H1 (cell line): ENCODE data around the gene SCCPDH. TPM values are rescaled to one million over a fixed set of nuclear protein-coding genes. Genes with fewer than 3 reads are reported as not detected.

Source experiments
- CTCF ChIA-PET: fragments of 300-600 bp; sonication (Branson Sonifier 250); formaldehyde crosslinking; loops from one replicate; lab custom pipeline; 2021; ENCODE audit not compliant: partially characterized antibody; lab: Charles Lee
- POLR2A ChIA-PET: fragments of 300-600 bp; sonication (Branson Sonifier 250); formaldehyde crosslinking; loops from one replicate; lab custom pipeline; 2021; ENCODE audit warnings: inconsistent platforms; ENCODE audit not compliant: partially characterized antibody; lab: Charles Lee
- DNase-seq, 2 experiments: peaks; one replicate each; pipeline versions ENCODE4 v3.0.0 to v3.0.0-alpha.2; 2010 to 2022; ENCODE audit warnings: low spot score in 2 of 2, low read depth in 1 of 2, mixed read lengths in 1 of 2
- FAIRE-seq: peaks from 2 replicates; lab custom pipeline; 2011; peaks lifted over from hg19 to GRCh38; lab: Jason Lieb, UNC
- H2AFZ ChIP-seq: 2 replicates; pipeline ENCODE4 v1.8.1; 2012; ENCODE audit warnings: low read length, inconsistent platforms
- H2AK5ac ChIP-seq: 2 replicates; pipeline ENCODE4 v1.6.1; 2013; ENCODE audit warnings: low read depth, low read length
- H2BK120ac ChIP-seq: replicated peaks from 2 replicates; pipeline ENCODE3; 2013; ENCODE audit warnings: low read depth, low read length, inconsistent platforms
- H2BK12ac ChIP-seq: 2 replicates; pipeline ENCODE4 v1.6.1; 2013; ENCODE audit warnings: low read depth, low read length
- H2BK15ac ChIP-seq: 2 replicates; pipeline ENCODE4 v1.6.1; 2013; ENCODE audit warnings: low read length
- H2BK20ac ChIP-seq: 2 replicates; pipeline ENCODE4 v1.6.1; 2013; ENCODE audit warnings: low read length
- H2BK5ac ChIP-seq: 2 replicates; pipeline ENCODE4 v1.6.1; 2013; ENCODE audit warnings: low read depth, low read length
- H3K14ac ChIP-seq: 2 replicates; pipeline ENCODE4 v1.6.1; 2013; ENCODE audit warnings: inconsistent platforms; ENCODE audit not compliant: insufficient read length
- H3K18ac ChIP-seq: 2 replicates; pipeline ENCODE4 v1.6.1; 2013; ENCODE audit warnings: low read length; ENCODE audit errors: extremely low read depth
- H3K23ac ChIP-seq: 2 replicates; pipeline ENCODE4 v1.6.1; 2013; ENCODE audit warnings: inconsistent platforms; ENCODE audit not compliant: insufficient read length
- H3K23me2 ChIP-seq: 2 replicates; pipeline ENCODE4 v1.6.1; 2013; ENCODE audit warnings: low read depth, low read length
- H3K27ac ChIP-seq: 2 replicates; pipeline ENCODE4 v1.6.1; 2011; ENCODE audit warnings: low read depth, low read length, inconsistent platforms
- H3K27me3 ChIP-seq, 4 experiments: replicated peaks in 1 of 4; 1 replicate in 1 of 4; 2 replicates in 3 of 4; pipeline versions ENCODE4 v1.6.1 to v1.8.1; 2011 to 2013; ENCODE audit warnings: low read length in 3 of 4, mild to moderate bottlenecking in 3 of 4, inconsistent platforms in 2 of 4, mixed read lengths in 2 of 4, moderate library complexity in 1 of 4; ENCODE audit not compliant: control insufficient read depth in 3 of 4, insufficient read depth in 3 of 4; ENCODE audit errors: extremely low read depth in 1 of 4
- H3K36me3 ChIP-seq, 4 experiments: 2 replicates each; pipeline versions ENCODE4 v1.6.1 to v1.8.1; 2011 to 2013; ENCODE audit warnings: mild to moderate bottlenecking in 4 of 4, low read length in 3 of 4, moderate library complexity in 2 of 4, control low read depth in 1 of 4, inconsistent platforms in 1 of 4; ENCODE audit not compliant: insufficient read depth in 4 of 4, control insufficient read depth in 2 of 4
- H3K4ac ChIP-seq: replicated peaks from 2 replicates; pipeline ENCODE3; 2013; ENCODE audit warnings: low read length, low read depth, mixed read lengths, inconsistent platforms; ENCODE audit not compliant: insufficient read length
- H3K4me1 ChIP-seq, 4 experiments: replicated peaks in 1 of 4; 1 replicate in 1 of 4; 2 replicates in 3 of 4; pipeline versions ENCODE4 v1.6.1 to v1.8.1; 2011 to 2013; ENCODE audit warnings: low read length in 3 of 4, inconsistent platforms in 2 of 4, mixed read lengths in 1 of 4; ENCODE audit not compliant: insufficient read depth in 4 of 4, control insufficient read depth in 3 of 4
- H3K4me2 ChIP-seq, 2 experiments: 2 replicates each; pipeline versions ENCODE4 v1.6.1 to v1.8.1; 2011 to 2013; ENCODE audit warnings: low read depth in 2 of 2, low read length in 2 of 2, control low read depth in 1 of 2, inconsistent platforms in 1 of 2, mild to moderate bottlenecking in 1 of 2; ENCODE audit not compliant: insufficient read depth in 1 of 2
- H3K4me3 ChIP-seq, 4 experiments: fragments of 200-600, 300-600 bp in 1 of 4; sonication (generic), shearing (Covaris generic), sonication (Bioruptor Twin) in 1 of 4; 2 replicates each; pipeline versions ENCODE4 v1.5.1 to v1.8.1; 2011 to 2016; ENCODE audit warnings: low read length in 4 of 4, low read depth in 3 of 4, control low read depth in 2 of 4, inconsistent platforms in 2 of 4, mild to moderate bottlenecking in 2 of 4, mixed read lengths in 1 of 4, moderate library complexity in 1 of 4; ENCODE audit not compliant: insufficient read depth in 2 of 4; ENCODE audit errors: extremely low read depth in 1 of 4
- H3K56ac ChIP-seq: replicated peaks from 2 replicates; pipeline ENCODE3; 2013; ENCODE audit warnings: low read depth, mild to moderate bottlenecking, mixed read lengths, low read length, inconsistent platforms; ENCODE audit not compliant: insufficient read length
- H3K79me1 ChIP-seq: 2 replicates; pipeline ENCODE4 v1.6.1; 2013; ENCODE audit warnings: low read depth, low read length, control low read depth
- H3K79me2 ChIP-seq, 2 experiments: 2 replicates each; pipeline versions ENCODE4 v1.6.1 to v1.8.1; 2012 to 2013; ENCODE audit warnings: low read length in 2 of 2, mild to moderate bottlenecking in 2 of 2, inconsistent platforms in 1 of 2; ENCODE audit not compliant: insufficient read depth in 2 of 2, control insufficient read depth in 1 of 2
- H3K9ac ChIP-seq, 4 experiments: replicated peaks in 1 of 4; 1 replicate in 1 of 4; 2 replicates in 3 of 4; pipeline versions ENCODE4 v1.6.1 to v1.8.1; 2011 to 2013; ENCODE audit warnings: low read depth in 3 of 4, low read length in 3 of 4, control low read depth in 2 of 4, mild to moderate bottlenecking in 2 of 4, moderate library complexity in 2 of 4, inconsistent platforms in 1 of 4; ENCODE audit errors: extremely low read depth in 1 of 4
- H3K9me3 ChIP-seq, 2 experiments: 2 replicates each; pipeline versions ENCODE4 v1.6.1 to v1.8.1; 2012 to 2013; ENCODE audit warnings: mild to moderate bottlenecking in 2 of 2, moderate library complexity in 2 of 2, control low read depth in 1 of 2, inconsistent platforms in 1 of 2, low read depth in 1 of 2, low read length in 1 of 2, mixed read lengths in 1 of 2; ENCODE audit not compliant: insufficient read depth in 2 of 2
- H4K20me1 ChIP-seq, 2 experiments: replicated peaks in 1 of 2; 2 replicates each; pipeline versions ENCODE3 to v1.8.1; 2011 to 2013; ENCODE audit warnings: inconsistent platforms in 2 of 2, low read length in 2 of 2, mild to moderate bottlenecking in 1 of 2; ENCODE audit not compliant: insufficient read depth in 2 of 2, control insufficient read depth in 1 of 2
- H4K5ac ChIP-seq: 2 replicates; pipeline ENCODE4 v1.6.1; 2013; ENCODE audit warnings: low read length, low read depth, mixed read lengths, inconsistent platforms; ENCODE audit not compliant: insufficient read length
- H4K8ac ChIP-seq: 2 replicates; pipeline ENCODE4 v1.8.0; 2013; ENCODE audit warnings: mild to moderate bottlenecking, moderate library complexity, low read length, inconsistent platforms; ENCODE audit not compliant: insufficient read depth; ENCODE audit errors: extremely low read depth
- H4K91ac ChIP-seq: replicated peaks from 2 replicates; pipeline ENCODE3; 2013; ENCODE audit warnings: low read length, mixed read lengths, inconsistent platforms; ENCODE audit not compliant: insufficient read length
- BCL11A ChIP-seq, 2 experiments: IDR thresholded peaks; one replicate each; pipeline ENCODE4 v1.6.1; 2011; ENCODE audit warnings: low read depth in 2 of 2, low read length in 2 of 2, mild to moderate bottlenecking in 2 of 2
- CREB1 ChIP-seq: IDR thresholded peaks from 2 replicates; pipeline ENCODE4 v1.6.1; 2012; ENCODE audit warnings: inconsistent platforms
- EGR1 ChIP-seq: IDR thresholded peaks from 2 replicates; pipeline ENCODE4 v1.6.1; 2011; ENCODE audit warnings: low read depth, low read length, borderline replicate concordance
- EP300 ChIP-seq, 2 experiments: IDR thresholded peaks; 1 replicate in 1 of 2; 2 replicates in 1 of 2; pipeline ENCODE4 v1.6.1; 2011 to 2012; ENCODE audit warnings: low read depth in 2 of 2, low read length in 2 of 2, mild to moderate bottlenecking in 2 of 2, borderline replicate concordance in 1 of 2, inconsistent platforms in 1 of 2, moderate library complexity in 1 of 2
- JUN ChIP-seq: IDR thresholded peaks from 2 replicates; pipeline ENCODE4 v1.6.1; 2011; ENCODE audit warnings: low read depth, mild to moderate bottlenecking, improper control_type of control experiment, low read length
- POLR2AphosphoS5 ChIP-seq: IDR thresholded peaks from 2 replicates; pipeline ENCODE4 v1.6.1; 2011; ENCODE audit warnings: low read depth, low read length
- RAD21 ChIP-seq, 2 experiments: IDR thresholded peaks in 1 of 2; conservative IDR thresholded peaks in 1 of 2; 2 replicates each; pipeline ENCODE4 v1.6.1; 2011; ENCODE audit warnings: low read depth in 2 of 2, low read length in 2 of 2, improper control_type of control experiment in 1 of 2, inconsistent platforms in 1 of 2, mild to moderate bottlenecking in 1 of 2, moderate library complexity in 1 of 2
- RBBP5 ChIP-seq: IDR thresholded peaks from 2 replicates; pipeline ENCODE4 v1.7.1; 2012; ENCODE audit warnings: low read depth, mild to moderate bottlenecking, inconsistent platforms, low read length, moderate library complexity, borderline replicate concordance
- WGBS, 2 experiments: shearing (Covaris generic) in 1 of 2; methylation state at CpG; one replicate each; pipeline versions ENCODE4 v1.1.6 to v1.1.7; 2013 to 2015; ENCODE audit warnings: low lambda C conversion rate in 2 of 2, mixed read lengths in 2 of 2, inconsistent platforms in 1 of 2, low coverage in 1 of 2, missing lambda C conversion rate in 1 of 2; ENCODE audit not compliant: insufficient replicate concordance in 2 of 2, insufficient coverage in 1 of 2, insufficient read length in 1 of 2; ENCODE audit errors: extremely low coverage in 1 of 2, missing lambda C conversion rate in 1 of 2; 5-methylcytosine and 5-hydroxymethylcytosine counted together
- polyA plus RNA-seq, 7 experiments: library from polyadenylated mRNA; depleted of rRNA in 3 of 7; stranded (reverse) in 5 of 7; unstranded in 2 of 7; fragments of >200 nt in 5 of 7; fragments of 200-250 nt in 2 of 7; gene quantifications; 1 replicate in 5 of 7; 2 replicates in 1 of 7; 4 replicates in 1 of 7; pipeline versions ENCODE4 v1.2.1 to v1.2.3, GENCODE V29; 2011 to 2013; ENCODE audit warnings: missing spikeins in 2 of 7, mixed read lengths in 2 of 7
- total RNA-seq: library from RNA; stranded (reverse); fragmentation: NEBNext Ultra II Directional; extraction: Animal tissue kit (Norgen Biotek cat#: 25700); gene quantifications from 2 replicates; pipeline ENCODE4 v1.2.1, GENCODE V29; 2021
- TF ChIP-seq, protein P1 (sequence below): IDR thresholded peaks from 2 replicates; pipeline ENCODE4 v1.6.1; 2011; ENCODE audit warnings: low read length, improper control_type of control experiment

SCCPDH gene
- total and polyA plus RNA-seq, 2 of the 8 experiments (the other 6 are each of a cell fraction or from before 2014, with no cell fraction given): 9.5 to 17.0 TPM

DNA sequence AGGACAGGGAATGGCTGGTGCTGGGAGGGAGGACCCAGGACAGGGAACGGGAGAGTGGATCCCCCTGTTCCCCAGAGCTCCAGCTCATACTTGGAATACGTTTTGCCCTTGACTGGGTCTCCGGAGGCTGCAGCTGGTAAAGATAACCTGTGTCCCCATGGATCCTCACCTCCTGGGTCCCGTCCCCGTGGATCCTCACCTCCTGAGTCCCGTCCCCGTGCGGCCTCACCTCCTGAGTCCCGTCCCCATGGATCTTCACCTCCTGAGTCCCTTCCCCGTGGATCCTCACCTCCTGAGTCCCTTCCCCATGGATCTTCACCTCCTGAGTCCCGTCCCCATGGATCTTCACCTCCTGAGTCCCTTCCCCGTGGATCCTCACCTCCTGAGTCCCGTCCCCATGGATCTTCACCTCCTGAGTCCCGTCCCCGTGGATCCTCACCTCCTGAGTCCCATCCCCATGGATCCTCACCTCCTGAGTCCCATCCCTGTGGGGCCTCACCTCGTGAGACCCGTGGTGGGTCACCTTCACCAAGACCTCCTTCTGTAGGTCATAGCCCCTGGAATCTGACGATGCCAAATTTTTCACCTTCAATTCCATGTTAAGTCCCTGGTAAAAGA is 61.4 kb downstream of the SCCPDH start:
- no peaks in the 10 kb centered on the region for H4K20me1 ChIP-seq
- H2BK20ac ChIP-seq: 0 out of 2 replicates have a peak overlapping the region, but pooled peaks have one; percentile 18
- H2AFZ ChIP-seq: no peak overlapping the region
- CTCF ChIA-PET: interaction anchor here (1.2 kb wide), 1 partner anchor 13 kb away, joined by 3 read pairs; no protein-coding TSS in a partner anchor
- no peak overlapping the region for H3K23ac ChIP-seq
- no peaks in the 10 kb centered on the region for H3K23me2 ChIP-seq
- H2BK5ac ChIP-seq: peak overlapping the region; percentile 39
- H3K9ac ChIP-seq: no peak overlapping the region
- no peak overlapping the region for H3K27ac ChIP-seq
- peaks cover 0 to 17% (median 8%) of the 10 kb centered on the region in 4 experiments; a peak in 6 of 7 replicates for H3K4me1 ChIP-seq
- no peak overlapping the region for H3K4me3 ChIP-seq
- no peaks in the 10 kb centered on the region for H3K9me3 ChIP-seq
- FAIRE-seq (no peak), DNase-seq (no peak)
- H3K79me1 ChIP-seq: no peaks in the 10 kb centered on the region
- H3K4me2 ChIP-seq: no peak overlapping the region
- POLR2A ChIA-PET: interaction anchor here (1.3 to 1.5 kb wide), 2 partner anchors 8 to 11 kb away, joined by 3 to 4 read pairs; no protein-coding TSS in a partner anchor
- H3K4ac ChIP-seq: no peak overlapping the region
- no peak overlapping the region for H3K56ac ChIP-seq
- H4K91ac ChIP-seq: no peak overlapping the region
- no peaks in the 10 kb centered on the region; a peak in 1 of 7 replicates for H3K27me3 ChIP-seq
- H3K18ac ChIP-seq: no peak overlapping the region; the same call in 1 of the 2 replicates
- no peaks in the 10 kb centered on the region for H3K36me3 ChIP-seq
- 0 out of 2 replicates have a peak overlapping the region, but pooled peaks have one; percentile 10 for H2BK15ac ChIP-seq
- H2BK12ac ChIP-seq: no peak overlapping the region
- no peak overlapping the region for H4K5ac ChIP-seq
- no peak overlapping the region for H4K8ac ChIP-seq
- no peak overlapping the region for H2AK5ac ChIP-seq
- 85% methylated on average over 16 of the region's 18 CpGs; no CpG with 5 or more reads in 1 of the 2 experiments for WGBS, 2 experiments
- H2BK120ac ChIP-seq: no peak overlapping the region
- no peak overlapping the region for H3K14ac ChIP-seq
- H3K79me2 ChIP-seq: no peaks in the 10 kb centered on the region
- no peak for TF ChIP-seq RAD21 (IDR thresholded peaks at IDR 0.05 in 1 of 2, conservative IDR thresholded peaks at IDR 0.05 in 1 of 2; ENCODE audit: low read depth in 2 of 2, low read length in 2 of 2)
- no peak for TF ChIP-seq BCL11A (IDR thresholded peaks at IDR 0.05; ENCODE audit: low read depth in 2 of 2, low read length in 2 of 2)
- no peak for TF ChIP-seq CREB1
- no peak for TF ChIP-seq EGR1
- no peak for TF ChIP-seq JUN
- no peak for TF ChIP-seq POLR2AphosphoS5
- TF ChIP-seq EP300 (IDR thresholded peaks at IDR 0.05; ENCODE audit: borderline replicate concordance in 1 of 2, low read depth in 2 of 2, low read length in 2 of 2): no peak
- TF ChIP-seq, protein P1, sequence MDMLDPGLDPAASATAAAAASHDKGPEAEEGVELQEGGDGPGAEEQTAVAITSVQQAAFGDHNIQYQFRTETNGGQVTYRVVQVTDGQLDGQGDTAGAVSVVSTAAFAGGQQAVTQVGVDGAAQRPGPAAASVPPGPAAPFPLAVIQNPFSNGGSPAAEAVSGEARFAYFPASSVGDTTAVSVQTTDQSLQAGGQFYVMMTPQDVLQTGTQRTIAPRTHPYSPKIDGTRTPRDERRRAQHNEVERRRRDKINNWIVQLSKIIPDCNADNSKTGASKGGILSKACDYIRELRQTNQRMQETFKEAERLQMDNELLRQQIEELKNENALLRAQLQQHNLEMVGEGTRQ: no peak
- TF ChIP-seq RBBP5: no peak
